Epidermal melanocyte (primary cell): ENCODE results near the gene RAB6B.
"Not testable (repeated sequence)": the region's sequence is repeated elsewhere in the genome, so short reads cannot be mapped to it uniquely, and the experiment has no call there.

Source experiments
- DNase-seq: peaks from one replicate; pipeline ENCODE4 v3.0.0; 2011; ENCODE audit warnings: low spot score; ENCODE audit not compliant: insufficient read length

Gene RAB6B

DNA sequence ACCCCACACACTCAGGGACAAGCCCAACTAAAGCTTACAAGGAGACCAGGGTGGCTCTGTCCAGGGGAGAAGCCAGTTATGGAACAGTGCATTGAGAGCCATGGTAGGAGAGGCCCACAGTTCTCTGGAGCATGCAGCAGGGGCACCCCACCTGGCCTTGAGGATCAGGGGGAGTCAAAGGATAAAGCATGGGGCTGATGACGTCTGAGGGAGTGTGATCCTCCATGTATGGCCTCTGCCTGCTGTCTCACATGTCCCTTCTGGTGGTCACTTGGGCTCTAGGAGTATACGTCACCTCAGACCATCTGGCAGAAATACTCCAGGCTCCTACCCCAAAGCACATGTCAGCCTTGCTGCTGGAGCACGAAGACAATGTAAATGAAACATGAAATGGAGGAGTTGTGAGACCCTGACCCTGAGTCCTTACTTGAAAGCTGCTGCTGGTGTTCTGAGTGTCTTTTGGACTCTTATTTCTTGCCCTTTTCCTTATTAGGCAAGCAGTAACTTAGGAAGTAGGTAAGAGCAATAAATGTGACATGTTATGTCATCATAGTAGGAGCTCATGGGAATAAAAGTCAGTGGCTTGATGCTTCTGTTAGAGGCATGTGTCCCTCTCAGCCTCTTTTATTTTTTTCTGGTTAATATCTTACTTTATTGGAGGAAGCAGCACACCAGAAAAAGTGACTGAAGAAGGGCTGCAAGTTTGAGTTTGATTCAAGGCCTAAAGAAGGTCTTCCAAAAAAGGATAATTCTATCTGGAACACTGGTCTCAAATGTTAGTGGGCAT, 74.6 kb downstream of the RAB6B start:
- DNase-seq, result no peak

DNA sequence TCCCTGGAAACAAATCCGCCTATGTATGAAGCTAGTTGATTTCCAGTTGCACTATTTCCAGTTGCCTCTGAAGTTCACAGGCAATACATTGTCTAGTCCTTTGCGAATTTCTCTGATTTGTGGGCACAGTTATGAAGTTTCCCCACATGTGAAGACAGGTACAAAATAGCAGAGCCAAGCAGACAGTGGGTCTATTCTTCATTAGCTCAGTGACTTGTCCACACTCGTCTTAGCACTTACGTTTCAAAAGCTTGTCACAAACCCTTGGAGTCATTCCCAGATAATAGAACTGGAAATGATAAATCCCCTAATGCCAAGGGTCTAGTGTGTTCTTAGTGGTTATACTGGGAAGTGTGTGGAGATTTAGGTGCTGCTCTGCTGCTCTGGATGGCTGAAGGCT, 75.6 kb downstream of the RAB6B start:
- DNase-seq, result no peak

DNA sequence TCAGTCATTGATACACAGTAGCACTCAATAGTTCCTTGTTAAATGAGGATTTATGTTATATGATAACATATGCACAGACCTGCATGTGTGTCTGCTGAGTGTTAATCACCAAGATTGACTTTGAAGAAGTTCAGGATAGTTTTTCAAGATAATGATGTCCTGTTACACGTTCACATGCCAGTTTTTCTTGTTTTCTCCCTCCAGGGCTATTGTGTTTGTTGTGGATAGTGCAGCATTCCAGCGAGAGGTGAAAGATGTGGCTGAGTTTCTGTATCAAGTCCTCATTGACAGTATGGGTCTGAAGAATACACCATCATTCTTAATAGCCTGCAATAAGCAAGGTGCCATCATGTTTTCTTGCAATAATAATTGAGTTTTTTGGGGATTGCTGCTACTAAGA, 80.3 kb downstream of the RAB6B start:
- no peak for DNase-seq

DNA sequence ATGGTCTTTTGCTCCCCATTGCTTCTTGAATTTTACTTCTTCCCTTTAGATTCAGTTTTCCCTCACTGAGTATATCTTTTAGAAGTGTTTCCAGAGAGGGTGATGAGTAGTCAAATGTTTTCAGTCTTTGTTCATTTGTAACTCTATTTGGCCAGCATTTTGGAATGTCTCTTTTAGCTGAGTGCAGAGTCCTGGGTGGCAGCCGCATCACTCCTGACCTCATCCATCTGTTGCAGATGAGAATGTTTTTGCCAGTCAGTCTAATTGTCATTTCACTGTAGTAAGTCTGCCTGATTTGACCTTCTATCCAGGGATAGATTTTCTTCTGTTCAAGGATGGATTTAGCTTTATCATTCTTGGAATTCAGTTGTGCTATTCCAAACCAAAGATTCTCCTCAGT, 82.8 kb downstream of the RAB6B start:
- no peak for DNase-seq

DNA sequence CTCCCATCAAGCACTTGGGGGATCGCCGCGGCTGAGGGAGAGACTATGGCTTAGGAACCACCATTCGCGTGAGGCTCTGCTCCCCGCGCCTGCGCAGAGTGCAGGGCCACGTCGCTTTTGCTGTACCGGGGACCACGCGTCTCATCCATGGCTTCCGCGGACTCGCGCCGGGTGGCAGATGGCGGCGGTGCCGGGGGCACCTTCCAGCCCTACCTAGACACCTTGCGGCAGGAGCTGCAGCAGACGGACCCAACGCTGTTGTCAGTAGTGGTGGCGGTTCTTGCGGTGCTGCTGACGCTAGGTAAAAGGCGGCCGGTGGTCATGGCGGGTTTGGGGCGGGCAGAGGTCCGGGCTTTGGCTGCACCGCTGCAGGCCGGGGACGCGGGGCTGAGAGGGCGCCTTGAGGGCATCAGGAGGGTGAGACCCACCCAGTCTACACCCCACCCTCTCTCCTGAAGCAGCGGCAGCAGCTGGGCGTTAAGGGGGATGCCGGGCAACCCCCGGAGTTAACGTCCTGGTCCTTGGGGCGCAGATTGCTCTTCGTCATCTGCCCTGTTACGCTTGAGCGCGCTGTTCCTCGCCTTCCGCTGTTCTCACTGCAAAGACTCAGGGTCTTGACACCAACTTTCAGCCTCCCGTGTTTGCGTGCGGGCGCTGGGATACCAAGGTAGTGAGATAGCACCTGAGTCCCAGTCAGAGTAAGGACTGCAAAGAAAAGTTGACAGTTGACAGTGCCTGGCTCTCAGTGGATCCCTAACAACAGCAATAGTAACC, 89.8 kb downstream of the RAB6B start, which contains the start of gene SRPRB:
TSS of gene SRPRB (plus strand) at position 114 of the 774 bp plus-strand sequence. CDS start at position 148, 34 bp downstream.
- peak; percentile 96 for DNase-seq

DNA sequence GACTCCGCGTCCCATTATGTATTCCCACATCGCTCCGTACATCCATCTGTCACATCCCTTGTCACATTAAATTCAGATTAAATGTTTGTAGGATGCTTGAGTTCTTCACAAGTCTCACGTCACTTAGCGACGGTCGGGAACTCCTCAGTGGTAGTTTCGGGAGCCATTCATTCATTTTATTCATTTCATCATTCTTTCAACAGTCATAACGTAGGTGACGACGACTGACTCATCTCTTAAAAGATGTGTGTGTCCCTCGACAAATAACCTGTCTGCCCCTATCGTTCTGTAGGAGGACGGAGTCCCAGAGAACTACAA, 90.3 kb downstream of the RAB6B start:
- DNase-seq, result no peak

DNA sequence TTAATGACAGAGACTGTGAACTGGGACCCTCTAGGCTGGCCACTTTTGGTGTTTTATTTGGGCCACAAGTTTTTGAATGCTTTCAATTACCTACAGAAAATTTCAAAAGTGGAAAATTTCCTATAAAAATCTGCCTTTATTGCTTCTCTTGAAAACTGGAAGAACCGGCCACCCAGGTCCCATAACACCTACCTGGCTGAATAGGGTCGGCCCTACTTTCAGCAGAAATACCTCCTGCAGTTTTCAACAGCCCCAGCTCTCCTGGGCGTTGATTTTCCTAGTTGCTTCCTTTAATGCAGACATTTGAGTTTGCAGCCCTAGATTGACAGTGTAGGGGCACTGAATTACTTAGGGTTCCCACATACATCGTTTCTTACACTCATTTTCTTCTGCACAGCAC, 90.8 kb downstream of the RAB6B start:
- DNase-seq, result no peak

DNA sequence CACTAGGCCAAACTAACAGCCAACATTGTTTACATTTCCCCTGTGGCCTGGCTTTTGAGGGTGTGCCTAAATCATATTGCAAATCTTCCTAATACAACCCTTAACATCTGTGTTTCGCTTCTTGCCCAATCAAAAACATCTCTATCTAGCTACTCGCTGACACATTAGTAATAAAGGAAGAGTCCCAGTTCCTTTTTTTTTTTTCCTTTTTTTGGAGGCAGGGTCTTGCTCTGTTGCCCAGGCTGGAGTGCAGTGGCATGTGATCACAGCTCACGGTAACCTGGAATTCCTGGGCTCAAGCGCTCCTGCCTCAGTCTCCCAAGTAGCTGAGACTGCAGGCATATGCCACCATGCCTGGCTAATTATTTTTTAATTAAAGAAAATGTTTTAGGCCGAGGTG, 92.2 kb downstream of the RAB6B start:
- DNase-seq, result no peak

DNA sequence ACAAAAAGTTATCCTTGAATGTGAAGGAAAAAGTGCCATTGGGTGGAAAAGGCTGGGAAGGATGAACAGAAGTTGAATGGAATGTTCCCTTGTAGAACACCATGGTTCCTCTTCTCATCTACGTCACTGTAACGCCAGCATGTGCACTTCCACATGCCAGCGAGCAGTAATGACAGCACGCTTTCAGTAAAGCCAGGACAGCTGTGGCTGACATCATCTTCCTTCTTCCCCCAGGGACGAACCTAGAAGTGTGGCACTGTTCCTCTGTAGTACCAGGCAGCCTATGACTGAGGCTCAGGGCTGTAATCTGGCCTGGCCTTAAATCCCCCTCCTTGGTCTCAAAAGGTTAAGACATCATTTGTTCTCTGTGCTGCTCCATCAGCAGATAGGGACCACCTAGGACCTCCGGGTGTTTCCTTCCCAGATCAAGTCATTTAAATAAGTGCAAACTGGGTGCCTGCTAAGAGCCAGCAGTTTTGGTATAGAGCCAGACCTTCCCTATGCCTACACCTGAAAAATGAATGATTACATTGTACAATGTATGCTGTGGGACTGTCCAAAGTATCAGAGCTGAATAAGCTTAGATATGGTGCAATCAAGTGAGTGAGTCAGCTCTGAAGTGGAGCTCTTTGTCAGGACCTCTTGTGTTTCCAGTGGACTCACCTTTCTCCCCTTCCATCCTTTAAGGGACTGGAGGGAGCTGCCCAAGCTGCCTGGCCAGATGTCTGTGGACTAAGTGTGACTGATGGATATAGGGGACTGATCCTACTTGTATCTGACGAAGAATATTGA, 95.7 kb downstream of the RAB6B start:
- DNase-seq, result no peak

DNA sequence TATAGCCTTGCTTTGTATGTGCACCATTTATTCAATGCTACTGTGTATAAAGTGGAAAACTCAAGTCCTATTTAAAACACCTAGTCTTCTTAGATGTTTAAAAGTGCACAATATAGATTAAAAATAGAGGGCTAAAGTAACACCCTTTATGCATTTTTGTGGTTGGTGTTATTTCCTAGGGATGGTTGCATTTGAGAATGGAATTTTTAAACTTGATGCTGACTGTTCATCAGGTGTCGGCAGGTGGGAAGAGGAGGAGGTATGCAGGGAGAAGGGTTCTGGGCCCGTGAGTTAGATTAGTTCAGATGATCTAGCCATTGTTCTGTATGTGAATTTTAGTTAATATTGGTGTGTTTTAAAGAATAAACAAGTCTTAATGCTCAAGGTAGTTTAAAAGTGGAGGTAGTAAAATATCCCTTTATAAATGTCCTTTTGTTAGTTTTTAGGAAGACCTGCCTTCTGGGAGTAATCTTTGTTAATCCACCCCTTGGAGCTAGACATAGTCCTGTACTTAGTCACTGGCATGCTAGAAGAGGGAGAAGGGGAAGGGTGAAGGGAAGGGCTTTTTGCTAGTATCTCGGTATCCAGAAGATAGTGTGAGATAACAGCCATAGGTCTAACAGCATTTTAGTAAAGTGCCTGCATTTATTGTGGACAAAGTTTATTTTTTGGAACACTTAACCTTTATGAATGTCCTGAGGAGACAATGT, 98.1 kb downstream of the RAB6B start:
- DNase-seq, result no peak

DNA sequence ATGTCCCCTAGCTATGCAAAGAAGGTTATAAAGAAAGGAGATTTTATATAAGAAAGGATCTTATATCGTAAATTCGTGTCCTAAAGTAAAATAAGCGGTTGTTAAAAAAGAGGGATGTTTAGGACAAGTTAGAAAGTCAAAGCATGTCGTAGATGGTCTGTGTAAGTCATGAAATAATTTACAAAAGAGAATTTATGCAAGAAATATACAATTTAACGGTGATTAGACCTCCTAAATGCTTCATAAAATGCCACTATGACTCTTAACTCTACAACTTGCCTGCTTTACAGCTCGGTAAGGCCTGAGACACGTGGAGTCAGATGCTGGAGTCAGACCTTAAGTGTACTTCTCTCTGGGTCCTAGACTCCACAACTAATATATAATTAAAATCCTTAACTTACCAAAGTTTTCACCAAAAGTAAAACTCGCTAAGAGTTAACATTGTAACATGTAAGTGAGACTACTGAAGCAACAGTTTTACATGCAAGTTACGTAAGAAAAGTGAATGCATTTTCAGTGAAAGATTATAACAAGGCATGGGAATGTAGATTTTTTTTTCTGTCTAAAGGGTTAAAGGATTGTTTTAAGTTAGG, 103.4 kb downstream of the RAB6B start:
- no peak for DNase-seq

DNA sequence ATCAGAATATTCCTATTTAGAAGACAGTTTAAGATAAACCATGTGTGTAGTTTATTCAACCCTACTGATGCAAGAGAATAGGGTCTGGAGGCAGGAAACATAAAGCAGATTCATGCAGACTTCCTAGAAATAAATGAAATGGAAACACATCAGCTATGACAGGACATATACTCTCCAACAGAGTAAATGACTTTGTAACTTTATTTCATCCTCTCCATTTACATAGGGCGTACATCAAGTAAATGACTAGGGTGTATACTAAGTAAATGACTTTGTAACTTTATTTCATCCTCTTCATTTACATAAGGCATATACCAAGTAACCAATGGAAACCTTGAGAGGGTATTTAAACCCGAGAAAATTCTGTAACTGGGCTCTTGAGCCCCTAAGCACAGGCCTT, 107.7 kb downstream of the RAB6B start:
- DNase-seq, result no peak

DNA sequence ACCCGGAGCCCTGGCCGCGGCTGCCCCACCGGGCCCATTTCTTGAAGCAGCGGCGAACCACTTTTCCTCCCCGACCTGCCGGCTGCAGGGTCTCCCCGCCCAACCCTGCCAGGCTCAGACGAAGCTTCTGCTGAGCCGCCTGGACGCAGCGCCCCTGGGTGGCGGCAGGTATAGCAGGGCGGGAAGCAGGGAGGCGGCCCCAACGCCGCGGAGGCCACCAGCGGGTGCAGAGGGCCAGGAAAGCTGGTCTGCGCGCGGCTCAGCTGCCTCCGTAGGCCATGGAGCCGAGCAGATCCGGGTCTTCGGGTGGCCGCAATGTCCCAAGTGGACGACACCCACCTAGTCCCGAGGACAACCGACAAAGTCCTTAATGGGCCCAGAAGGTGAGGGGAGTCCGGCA, 111.9 kb downstream of the RAB6B start:
- no peak for DNase-seq

DNA sequence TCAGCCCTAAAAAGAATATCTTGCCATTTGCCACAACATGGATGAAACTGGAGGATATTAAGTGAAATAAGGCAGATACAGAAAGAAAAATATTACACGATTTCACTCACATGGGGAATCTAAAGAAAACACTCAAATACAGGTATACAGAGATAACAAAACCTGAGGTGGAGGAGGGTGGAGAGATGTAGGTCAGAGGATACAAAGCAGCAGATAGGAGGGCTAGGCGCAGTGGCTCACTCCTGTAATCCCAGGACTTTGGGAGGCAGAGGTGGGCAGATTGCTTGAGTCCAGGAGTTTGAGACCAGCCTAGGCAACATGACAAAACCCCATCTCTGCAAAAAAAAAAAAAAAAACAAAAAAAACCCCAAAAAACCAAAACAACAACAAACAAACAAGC, 113.2 kb downstream of the RAB6B start:
- DNase-seq, result no peak

DNA sequence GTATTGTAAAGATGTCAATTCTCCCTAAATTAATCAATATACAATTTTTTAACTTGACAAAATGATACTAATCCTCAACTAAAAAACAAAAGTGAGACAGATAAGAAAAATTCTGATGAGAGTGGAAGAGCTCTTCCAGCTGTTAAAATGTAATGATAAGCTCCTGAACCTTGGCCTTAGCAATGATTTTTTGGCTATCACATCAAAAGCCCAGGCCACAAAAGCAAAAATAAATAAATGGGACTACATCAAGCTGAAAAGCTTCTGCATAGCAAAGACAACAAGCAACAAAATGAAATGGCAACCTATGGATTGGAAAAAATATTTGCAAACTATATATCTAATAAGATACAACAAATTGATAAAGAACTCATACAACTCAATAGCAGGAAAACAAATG, 114.1 kb downstream of the RAB6B start:
- DNase-seq, result no peak

DNA sequence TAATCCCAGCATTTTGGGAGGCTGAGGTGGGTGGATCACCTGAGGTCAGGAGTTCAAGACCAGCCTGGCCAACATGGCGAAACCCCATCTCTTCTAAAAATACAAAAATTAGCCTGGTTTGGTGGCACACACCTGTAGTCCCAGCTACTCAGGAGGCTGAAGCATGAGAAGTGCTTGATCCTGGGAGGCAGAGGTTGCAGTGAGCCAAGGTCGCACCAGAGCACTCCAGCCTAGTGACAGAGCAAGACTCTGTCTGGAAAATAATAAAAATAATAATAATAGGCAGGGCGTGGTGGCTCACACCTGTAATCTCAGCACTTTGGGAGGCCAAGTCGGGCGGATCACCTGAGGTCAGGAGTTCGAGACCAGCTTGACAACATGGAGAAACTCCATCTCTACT, 114.9 kb downstream of the RAB6B start:
- not testable (repeated sequence) for DNase-seq

DNA sequence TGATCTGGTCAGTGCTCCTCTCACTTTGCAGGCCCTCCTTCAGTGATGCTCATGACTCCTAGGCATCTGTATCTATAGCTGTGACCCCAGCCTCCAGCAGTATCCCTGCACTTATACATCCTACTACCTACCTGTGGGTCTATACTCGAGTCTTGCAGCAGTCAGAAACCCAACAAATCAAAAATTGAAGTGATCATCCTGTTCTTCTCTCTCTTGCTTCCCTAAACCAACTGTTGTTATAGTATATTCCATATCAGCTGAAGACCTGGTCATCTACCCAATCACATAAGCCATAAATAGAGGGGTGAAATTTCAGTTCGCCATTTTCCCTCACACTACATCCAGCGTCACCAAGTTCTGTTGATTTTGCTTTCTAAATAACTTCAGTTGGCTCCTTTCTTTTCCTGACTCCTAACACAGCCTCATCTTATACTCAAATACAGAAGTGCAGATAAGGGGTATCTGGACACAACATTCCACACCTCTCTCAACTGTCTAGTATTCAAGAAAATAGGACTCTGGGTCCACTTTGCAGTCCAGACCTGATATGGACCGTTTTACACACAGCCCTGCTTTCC, 116.0 kb downstream of the RAB6B start:
- DNase-seq, result no peak

DNA sequence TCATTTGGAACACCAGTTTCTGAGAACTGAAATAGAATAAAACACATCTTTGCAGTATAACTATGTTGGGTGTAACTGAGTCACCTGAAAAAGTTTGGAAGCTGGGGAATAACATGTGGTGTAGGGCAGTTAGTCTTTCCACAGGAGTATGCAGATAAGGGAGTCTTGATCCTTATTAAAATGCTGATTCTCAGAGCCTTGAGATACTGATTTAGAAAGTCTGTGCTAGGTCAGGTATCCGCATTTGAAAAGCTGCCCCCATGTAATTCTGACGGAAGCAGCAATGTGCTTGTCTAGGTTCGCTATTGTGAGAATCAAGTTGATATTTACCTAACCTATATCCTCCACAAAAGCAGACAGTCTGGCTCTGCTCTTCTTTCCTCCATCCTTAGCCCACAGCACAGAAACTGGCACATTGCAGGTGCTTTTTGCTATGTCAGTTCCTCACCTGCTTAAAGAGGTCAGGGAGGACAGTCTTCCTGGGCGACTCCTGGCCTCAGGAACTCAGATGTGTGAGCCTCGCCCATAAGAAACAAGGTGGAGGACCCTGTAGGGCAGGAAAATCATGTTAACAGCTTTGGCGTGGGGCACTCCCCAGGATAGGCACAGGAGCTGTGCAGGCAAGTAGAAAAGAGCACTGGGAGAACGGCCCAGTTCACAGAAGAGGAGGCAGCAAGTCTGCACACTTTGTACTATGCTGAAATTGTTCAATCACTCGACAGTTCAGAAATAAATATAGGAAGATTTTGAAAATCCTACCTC, 117.7 kb downstream of the RAB6B start:
- no peak for DNase-seq

DNA sequence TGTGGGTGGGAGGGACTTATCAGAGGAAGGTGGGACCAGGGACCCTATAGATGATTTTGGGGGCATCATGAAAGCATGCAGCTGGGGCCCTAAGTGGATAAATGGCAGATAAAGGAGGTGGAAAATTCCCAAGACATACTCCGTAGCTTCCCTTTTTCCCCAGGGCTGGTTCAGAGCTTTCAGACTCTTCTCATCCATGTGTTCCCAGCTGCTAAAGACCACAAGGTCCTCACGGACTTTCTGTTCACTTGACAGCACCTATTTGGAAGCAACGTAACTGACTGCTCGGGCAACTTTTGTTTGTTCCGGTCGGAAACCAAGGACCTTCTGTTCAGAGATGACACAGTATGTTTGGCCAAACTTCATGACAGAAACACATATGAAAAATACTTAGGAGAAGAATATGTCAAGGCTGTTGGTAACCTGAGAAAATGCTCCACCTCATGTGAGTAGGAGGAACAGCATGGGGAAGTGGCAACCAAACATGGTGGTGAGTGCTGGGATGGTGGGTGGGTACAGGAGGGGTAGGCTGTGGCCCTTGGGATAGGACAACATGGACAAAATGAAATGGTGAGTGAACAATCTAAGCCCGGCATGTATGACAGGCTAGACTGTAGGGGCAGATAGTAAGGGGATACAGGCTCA, 118.8 kb downstream of the RAB6B start:
- DNase-seq, result no peak

DNA sequence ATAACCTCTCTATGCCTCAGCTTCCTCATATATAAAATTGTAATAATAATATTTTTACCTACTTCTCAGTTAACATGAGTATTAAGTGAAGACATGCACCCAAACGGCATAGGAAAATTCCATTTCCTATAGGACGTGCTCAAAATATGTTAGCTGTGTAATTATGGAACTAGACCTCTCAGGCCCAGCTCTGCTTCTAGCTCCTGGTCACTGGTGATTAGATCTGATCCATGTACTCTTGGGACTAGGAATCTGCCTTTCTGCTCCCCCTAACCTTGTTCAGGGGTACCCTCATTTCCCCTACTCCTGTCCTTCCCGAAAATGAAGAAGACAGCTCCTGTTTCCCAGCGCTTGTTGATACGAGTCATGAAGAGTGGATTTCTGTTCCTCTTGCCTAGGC, 119.8 kb downstream of the RAB6B start:
- DNase-seq, result no peak
